Gastroesophageal sphincter (tissue), 4 donors: ENCODE measurements around the gene PNP. TPM values are rescaled to one million over a fixed set of nuclear protein-coding genes. Genes with fewer than 3 reads are reported as not detected.
"Not testable (repeated sequence)": the region's sequence is repeated elsewhere in the genome, so short reads cannot be mapped to it uniquely, and the experiment has no call there.

Source experiments
- ATAC-seq: fragments of 150-250 bp; one replicate; pipeline ENCODE4 v1.9.1; 2016; ENCODE audit warnings: mild to moderate bottlenecking, moderate library complexity
- H3K27ac ChIP-seq, 4 donors: fragments of 200-600 bp; sonication (generic) in 3 of 4; 1 replicate in 3 of 4; 2 replicates in 1 of 4; pipeline ENCODE4 v1.5.1; 2016 to 2019
- H3K27me3 ChIP-seq: fragments of 200-600 bp; sonication (generic); one replicate; pipeline ENCODE4 v1.5.1; 2019
- H3K36me3 ChIP-seq, 2 donors: fragments of 200-600 bp; sonication (generic); one replicate each; pipeline ENCODE4 v1.5.1; 2019; ENCODE audit warnings: control low read depth in 1 of 2
- H3K4me1 ChIP-seq, 3 donors: fragments of 200-600 bp; sonication (generic); 1 replicate in 2 of 3; 2 replicates in 1 of 3; pipeline ENCODE4 v1.5.1; 2016 to 2019; ENCODE audit warnings: control low read depth in 2 of 3
- H3K4me3 ChIP-seq, 2 donors: fragments of 200-600 bp; sonication (generic); one replicate each; pipeline ENCODE4 v1.5.1; 2019; ENCODE audit warnings: mild to moderate bottlenecking in 1 of 2, moderate library complexity in 1 of 2
- H3K9me3 ChIP-seq, 3 donors: fragments of 200-600 bp; sonication (generic); one replicate each; pipeline ENCODE4 v1.5.1; 2017 to 2019; ENCODE audit warnings: control low read depth in 2 of 3
- CTCF ChIP-seq, 4 experiments: fragments of 200-600 bp in 2 of 4; fragments of 450-650 bp in 2 of 4; sonication (generic) in 1 of 4; IDR thresholded peaks; one replicate each; pipeline ENCODE4 v1.5.1; 2017 to 2019; ENCODE audit warnings: antibody characterized with exemption in 4 of 4, mild to moderate bottlenecking in 2 of 4, moderate library complexity in 2 of 4
- EP300 ChIP-seq: sonication (generic); formaldehyde crosslinking; IDR thresholded peaks from one replicate; pipeline ENCODE4 v1.6.1; 2017; ENCODE audit warnings: antibody characterized with exemption, mild to moderate bottlenecking
- POLR2A ChIP-seq, 2 donors: fragments of 450-650 bp; IDR thresholded peaks; one replicate each; pipeline ENCODE4 v1.6.1; 2017; ENCODE audit warnings: antibody characterized with exemption in 2 of 2, mild to moderate bottlenecking in 2 of 2, moderate library complexity in 1 of 2
- POLR2AphosphoS5 ChIP-seq: sonication (generic); formaldehyde crosslinking; IDR thresholded peaks from one replicate; pipeline ENCODE4 v1.6.1; 2017; ENCODE audit warnings: antibody characterized with exemption
- WGBS, 2 donors: methylation state at CpG; one replicate each; pipeline ENCODE4 v1.1.5; 2018; ENCODE audit warnings: low coverage in 1 of 2; 5-methylcytosine and 5-hydroxymethylcytosine counted together
- total RNA-seq, 4 donors: library from RNA; depleted of rRNA; stranded (reverse); fragments of >200 nt; gene quantifications; one replicate each; pipeline ENCODE4 v1.1.0, GENCODE V29; 2016

PNP gene
- total RNA-seq, 4 donors from 2014 or later: 3.0 to 71.2 (median 19.9) TPM

- no peak overlapping the region for H3K4me3 ChIP-seq
- 50 to 63% methylated on average over 1 to 2 of the region's 2 CpGs for WGBS, 2 donors
Observed at GRCh38 chr14:20498622-20499021, 29.4 kb downstream of the PNP start.

GRCh38 chr14:20499108-20499507 is 29.9 kb downstream of the PNP start:
- Histone ChIP-seq H3K9me3 (no peaks in the 10 kb centered on the region), H3K27me3 (no peaks in the 10 kb centered on the region), H3K4me3 (no peak overlapping the region), H3K36me3 (no peaks in the 10 kb centered on the region), H3K27ac (no peak overlapping the region), H3K4me1 (no peaks in the 10 kb centered on the region)
- no peak for ATAC-seq
- 55 to 62% methylated on average over 4 of the region's 4 CpGs for WGBS, 2 donors
- TF ChIP-seq POLR2AphosphoS5 (no peak), CTCF (IDR thresholded peaks at IDR 0.05) (no peak), POLR2A (IDR thresholded peaks at IDR 0.05) (no peak)

More at GRCh38 chr14:20498622-20499021, 29.4 kb downstream of the PNP start:
- Histone ChIP-seq H3K27me3 (no peaks in the 10 kb centered on the region), H3K4me1 (no peaks in the 10 kb centered on the region), H3K36me3 (no peaks in the 10 kb centered on the region), H3K27ac (no peak overlapping the region), H3K9me3 (no peaks in the 10 kb centered on the region)
- TF ChIP-seq POLR2AphosphoS5 (no peak), CTCF (IDR thresholded peaks at IDR 0.05) (no peak), EP300 (no peak), POLR2A (IDR thresholded peaks at IDR 0.05) (no peak)
- ATAC-seq: no peak

DNA sequence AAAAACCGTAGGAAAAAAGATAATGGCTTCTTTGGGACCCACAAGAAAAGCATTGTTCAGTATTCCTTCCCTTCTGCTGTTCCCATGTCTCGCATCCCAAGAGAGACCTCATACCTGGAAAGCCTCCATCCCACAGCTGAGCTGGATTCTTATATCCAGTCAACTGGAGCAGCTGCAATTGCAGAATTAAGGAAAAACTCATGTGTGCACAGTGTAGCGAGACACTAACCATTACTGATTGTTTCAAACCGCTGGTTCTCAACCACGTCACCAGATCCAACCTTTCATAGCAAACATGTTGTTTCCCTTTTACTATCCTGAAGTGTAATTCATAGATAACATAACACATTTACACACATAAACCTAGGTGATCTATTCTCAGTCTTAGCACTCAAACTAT is 30.7 kb downstream of the PNP start:
- Histone ChIP-seq H3K9me3 (no peaks in the 10 kb centered on the region), H3K4me3 (no peak overlapping the region), H3K27me3 (no peaks in the 10 kb centered on the region), H3K36me3 (no peaks in the 10 kb centered on the region), H3K4me1 (no peaks in the 10 kb centered on the region), H3K27ac (no peak overlapping the region)
- no peak for ATAC-seq
- 81 to 86% methylated on average over 5 of the region's 5 CpGs for WGBS, 2 donors
- TF ChIP-seq POLR2AphosphoS5 (no peak), EP300 (no peak), CTCF (IDR thresholded peaks at IDR 0.05) (no peak), POLR2A (IDR thresholded peaks at IDR 0.05) (no peak)

DNA sequence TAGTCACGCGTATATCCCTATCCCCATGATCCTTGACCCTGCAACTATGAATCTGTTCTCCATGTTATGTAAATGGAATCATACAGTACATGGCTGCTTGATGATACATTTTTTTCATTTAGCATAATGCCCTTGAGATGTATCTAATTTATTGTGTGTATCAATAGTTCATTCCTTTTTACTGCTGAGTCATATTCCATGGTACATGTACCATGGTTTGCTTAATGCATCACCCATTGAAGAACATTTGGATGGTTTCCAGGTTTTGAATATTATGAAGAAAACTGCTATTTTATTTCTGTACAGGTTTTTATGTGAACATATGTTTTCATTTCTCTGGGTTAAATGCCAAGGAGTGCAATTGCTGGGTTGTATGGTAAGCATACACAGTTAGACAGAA is 32.1 kb downstream of the PNP start:
- no peaks in the 10 kb centered on the region for H3K9me3 ChIP-seq
- no peak for TF ChIP-seq POLR2AphosphoS5
- TF ChIP-seq EP300: no peak
- TF ChIP-seq POLR2A (IDR thresholded peaks at IDR 0.05): no peak
- no peak for TF ChIP-seq CTCF (IDR thresholded peaks at IDR 0.05)
- H3K4me3 ChIP-seq: no peak overlapping the region
- no peaks in the 10 kb centered on the region for H3K27me3 ChIP-seq
- H3K4me1 ChIP-seq: no peaks in the 10 kb centered on the region
- ATAC-seq: no peak
- WGBS, 2 donors: 90% methylated on average over 2 of the region's 2 CpGs; no CpG with 5 or more reads in 1 of the 2 donors
- no peaks in the 10 kb centered on the region for H3K36me3 ChIP-seq
- H3K27ac ChIP-seq: no peak overlapping the region

- H3K27ac ChIP-seq: no peak overlapping the region
- WGBS, 2 donors: 35 to 59% methylated on average over 3 to 6 of the region's 6 CpGs
- no peak for ATAC-seq
- no peaks in the 10 kb centered on the region for H3K9me3 ChIP-seq
- TF ChIP-seq POLR2A (IDR thresholded peaks at IDR 0.05) (no peak), POLR2AphosphoS5 (no peak), EP300 (no peak), CTCF (IDR thresholded peaks at IDR 0.05) (no peak)
- no peaks in the 10 kb centered on the region for H3K27me3 ChIP-seq
- H3K36me3 ChIP-seq: no peaks in the 10 kb centered on the region
- no peak overlapping the region for H3K4me3 ChIP-seq
- H3K4me1 ChIP-seq: no peaks in the 10 kb centered on the region
Observed at GRCh38 chr14:20503898-20504297, 34.7 kb downstream of the PNP start.

DNA sequence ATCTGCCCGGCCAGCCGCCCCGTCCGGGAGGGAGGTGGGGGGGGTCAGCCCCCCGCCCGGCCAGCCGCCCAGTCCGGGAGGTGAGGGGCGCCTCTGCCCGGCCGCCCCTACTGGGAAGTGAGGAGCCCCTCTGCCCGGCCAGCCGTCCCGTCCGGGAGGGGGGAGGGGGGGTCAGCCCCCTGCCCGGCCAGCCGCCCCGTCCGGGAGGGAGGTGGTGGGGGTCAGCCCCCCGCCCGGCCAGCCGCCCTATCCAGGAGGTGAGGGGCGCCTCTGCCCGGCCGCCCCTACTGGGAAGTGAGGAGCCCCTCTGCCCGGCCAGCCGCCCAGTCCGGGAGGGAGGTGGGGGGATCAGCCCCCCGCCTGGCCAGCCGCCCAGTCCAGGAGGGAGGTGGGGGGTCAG is 37.1 kb downstream of the PNP start:
- H3K4me3 ChIP-seq, H3K27me3 ChIP-seq, H3K4me1 ChIP-seq, H3K36me3 ChIP-seq, H3K9me3 ChIP-seq, H3K27ac ChIP-seq, ATAC-seq: not testable (repeated sequence)
- WGBS, 2 donors: no CpG with 5 or more reads among the region's 30 CpGs

DNA sequence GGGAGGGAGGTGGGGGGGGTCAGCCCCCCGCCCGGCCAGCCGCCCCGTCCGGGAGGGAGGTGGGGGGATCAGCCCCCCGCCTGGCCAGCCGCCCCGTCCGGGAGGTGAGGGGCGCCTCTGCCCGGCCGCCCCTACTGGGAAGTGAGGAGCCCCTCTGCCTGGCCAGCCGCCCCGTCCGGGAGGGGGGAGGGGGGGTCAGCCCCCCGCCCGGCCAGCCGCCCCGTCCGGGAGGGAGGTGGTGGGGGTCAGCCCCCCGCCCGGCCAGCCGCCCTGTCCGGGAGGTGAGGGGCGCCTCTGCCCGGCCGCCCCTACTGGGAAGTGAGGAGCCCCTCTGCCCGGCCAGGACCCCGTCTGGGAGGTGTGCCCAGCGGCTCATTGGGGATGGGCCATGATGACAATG is 37.5 kb downstream of the PNP start:
- not testable (repeated sequence) for H3K4me1 ChIP-seq, ATAC-seq, H3K9me3 ChIP-seq, H3K27ac ChIP-seq, H3K4me3 ChIP-seq, H3K27me3 ChIP-seq, H3K36me3 ChIP-seq
- no CpG with 5 or more reads among the region's 30 CpGs for WGBS, 2 donors

DNA sequence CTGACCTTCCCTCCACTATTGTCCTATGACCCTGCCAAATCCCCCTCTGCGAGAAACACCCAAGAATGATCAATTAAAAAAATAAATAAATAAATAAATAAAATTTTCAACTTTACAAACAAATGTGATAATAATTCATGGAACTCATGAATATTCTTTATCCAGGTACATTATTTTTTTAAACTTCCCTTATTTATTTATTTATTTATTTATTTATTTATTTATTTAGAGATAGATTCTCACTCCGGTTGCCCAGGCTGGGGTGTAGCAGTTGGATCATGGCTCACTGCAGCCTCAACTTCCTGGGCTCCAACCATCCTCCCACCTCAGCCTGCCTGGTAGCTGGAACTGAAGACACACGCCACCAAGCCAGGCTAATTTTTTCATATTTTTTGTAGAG is 38.3 kb downstream of the PNP start:
- not testable (repeated sequence) for H3K27me3 ChIP-seq, H3K4me3 ChIP-seq, H3K9me3 ChIP-seq, H3K27ac ChIP-seq, ATAC-seq, H3K4me1 ChIP-seq, H3K36me3 ChIP-seq
- WGBS, 2 donors: 92% methylated on average over 3 of the region's 3 CpGs; no CpG with 5 or more reads in 1 of the 2 donors
